H9 (cell line): ENCODE results near the gene FLG2. TPM values are rescaled to one million over a fixed set of nuclear protein-coding genes. Genes with fewer than 3 reads are reported as not detected.

Experiments used
- DNase-seq: peaks from one replicate; pipeline ENCODE4 v3.0.0-alpha.2; 2017
- H2AFZ ChIP-seq: one replicate; pipeline ENCODE4 v1.6.1; 2013; ENCODE audit warnings: mild to moderate bottlenecking, low read length, control low read depth, moderate library complexity
- H2AK5ac ChIP-seq: 2 replicates; pipeline ENCODE4 v1.6.1; 2013; ENCODE audit warnings: low read length, control low read depth, mixed read lengths; ENCODE audit not compliant: insufficient read length
- H2BK120ac ChIP-seq: one replicate; pipeline ENCODE4 v1.6.1; 2013; ENCODE audit warnings: low read depth, mild to moderate bottlenecking, low read length, control low read depth, inconsistent platforms; ENCODE audit not compliant: poor library complexity, severe bottlenecking
- H2BK12ac ChIP-seq: 2 replicates; pipeline ENCODE4 v1.6.1; 2013; ENCODE audit warnings: low read length, control low read depth, mixed read lengths, low read depth; ENCODE audit not compliant: insufficient read length
- H2BK15ac ChIP-seq: 2 replicates; pipeline ENCODE4 v1.6.1; 2013; ENCODE audit warnings: low read depth, low read length, control low read depth
- H2BK20ac ChIP-seq: one replicate; pipeline ENCODE4 v1.6.1; 2013; ENCODE audit warnings: low read depth, mild to moderate bottlenecking, low read length, control low read depth, inconsistent platforms; ENCODE audit not compliant: poor library complexity, severe bottlenecking
- H2BK5ac ChIP-seq: 2 replicates; pipeline ENCODE4 v1.6.1; 2013; ENCODE audit warnings: low read length, control low read depth, mixed read lengths; ENCODE audit not compliant: insufficient read length
- H3K14ac ChIP-seq: 2 replicates; pipeline ENCODE4 v1.6.1; 2013; ENCODE audit warnings: low read length, control low read depth; ENCODE audit not compliant: insufficient read depth
- H3K18ac ChIP-seq: 2 replicates; pipeline ENCODE4 v1.6.1; 2013; ENCODE audit warnings: low read depth, mild to moderate bottlenecking, mixed read lengths, low read length, control low read depth; ENCODE audit not compliant: insufficient read length
- H3K23ac ChIP-seq: 2 replicates; pipeline ENCODE4 v1.6.1; 2013; ENCODE audit warnings: low read length, control low read depth, mixed read lengths, low read depth; ENCODE audit not compliant: insufficient read length
- H3K23me2 ChIP-seq: 2 replicates; pipeline ENCODE4 v1.6.1; 2013; ENCODE audit warnings: low read depth, mild to moderate bottlenecking, mixed read lengths, low read length, control low read depth; ENCODE audit not compliant: insufficient read length, poor library complexity, severe bottlenecking
- H3K27ac ChIP-seq: 2 replicates; pipeline ENCODE4 v1.5.1; 2013; ENCODE audit warnings: low read length, control low read depth, mixed read lengths, low read depth; ENCODE audit not compliant: insufficient read length
- H3K27me3 ChIP-seq: 2 replicates; pipeline ENCODE4 v1.6.1; 2013; ENCODE audit warnings: low read length, control low read depth, inconsistent platforms; ENCODE audit not compliant: insufficient read depth
- H3K4ac ChIP-seq: 2 replicates; pipeline ENCODE4 v1.6.1; 2013; ENCODE audit warnings: low read depth, mild to moderate bottlenecking, control low read depth, inconsistent platforms, low read length, moderate library complexity
- H3K4me1 ChIP-seq: 2 replicates; pipeline ENCODE4 v1.6.1; 2013; ENCODE audit warnings: low read length, control low read depth, inconsistent platforms; ENCODE audit not compliant: insufficient read depth
- H3K4me2 ChIP-seq: 2 replicates; pipeline ENCODE4 v1.6.1; 2013; ENCODE audit warnings: low read length, control low read depth, mixed read lengths; ENCODE audit not compliant: insufficient read length, insufficient read depth
- H3K56ac ChIP-seq: 2 replicates; pipeline ENCODE4 v1.6.1; 2013; ENCODE audit warnings: low read depth, mild to moderate bottlenecking, mixed read lengths, low read length, control low read depth; ENCODE audit not compliant: insufficient read length
- H3K79me1 ChIP-seq: 2 replicates; pipeline ENCODE4 v1.6.1; 2013; ENCODE audit warnings: low read depth, mild to moderate bottlenecking, moderate library complexity, low read length, control low read depth, inconsistent platforms; ENCODE audit not compliant: insufficient read depth, poor library complexity, severe bottlenecking
- H3K79me2 ChIP-seq: 2 replicates; pipeline ENCODE4 v1.6.1; 2013; ENCODE audit warnings: low read length, control low read depth, inconsistent platforms; ENCODE audit not compliant: insufficient read depth
- H3K9ac ChIP-seq: 2 replicates; pipeline ENCODE4 v1.6.1; 2013; ENCODE audit warnings: low read length, control low read depth, mixed read lengths; ENCODE audit not compliant: insufficient read length; ENCODE audit errors: extremely low read depth
- H3K9me3 ChIP-seq: one replicate; pipeline ENCODE4 v1.6.1; 2013; ENCODE audit warnings: low read depth, low read length, inconsistent platforms; ENCODE audit not compliant: control insufficient read depth
- H3T11ph ChIP-seq: one replicate; pipeline ENCODE4 v1.6.1; 2013; ENCODE audit warnings: mild to moderate bottlenecking, low read length, control low read depth, inconsistent platforms
- H4K20me1 ChIP-seq: one replicate; pipeline ENCODE4 v1.6.1; 2013; ENCODE audit not compliant: control insufficient read depth, insufficient read length, insufficient read depth
- H4K5ac ChIP-seq: 2 replicates; pipeline ENCODE4 v1.6.1; 2013; ENCODE audit warnings: low read depth, mild to moderate bottlenecking, mixed read lengths, low read length, control low read depth; ENCODE audit not compliant: insufficient read length
- H4K8ac ChIP-seq: replicated peaks from 2 replicates; pipeline ENCODE4 v1.6.1; 2013; ENCODE audit warnings: low read length, control low read depth, mixed read lengths, low read depth; ENCODE audit not compliant: insufficient read length
- H4K91ac ChIP-seq: 2 replicates; pipeline ENCODE4 v1.6.1; 2013; ENCODE audit warnings: low read depth, mild to moderate bottlenecking, moderate library complexity, mixed read lengths, low read length, control low read depth; ENCODE audit not compliant: insufficient read length
- H3K27ac Mint-ChIP-seq, 3 experiments: 2 replicates in 2 of 3; 3 replicates in 1 of 3; pipeline ENCODE4 v1.8.0; 2020 to 2021; ENCODE audit warnings: mixed read lengths in 3 of 3, mild to moderate bottlenecking in 1 of 3, moderate library complexity in 1 of 3
- H3K27me3 Mint-ChIP-seq: 2 replicates; pipeline ENCODE4 v1.8.0; 2021; ENCODE audit warnings: low read depth, mild to moderate bottlenecking, moderate library complexity, mixed read lengths
- H3K36me3 Mint-ChIP-seq, 3 experiments: 2 replicates in 2 of 3; 3 replicates in 1 of 3; pipeline ENCODE4 v1.8.0; 2020 to 2021; ENCODE audit warnings: low read depth in 3 of 3, mixed read lengths in 3 of 3; ENCODE audit not compliant: insufficient read depth in 1 of 3
- H3K4me1 Mint-ChIP-seq, 2 experiments: 2 replicates each; pipeline ENCODE4 v1.8.0; 2020; ENCODE audit warnings: mixed read lengths in 2 of 2
- H3K4me3 Mint-ChIP-seq, 2 experiments: 2 replicates in 1 of 2; 3 replicates in 1 of 2; pipeline ENCODE4 v1.8.0; 2020 to 2021; ENCODE audit warnings: mild to moderate bottlenecking in 2 of 2, mixed read lengths in 2 of 2, moderate library complexity in 1 of 2
- H3K9me3 Mint-ChIP-seq, 2 experiments: 2 replicates in 1 of 2; 3 replicates in 1 of 2; pipeline ENCODE4 v1.8.0; 2020; ENCODE audit warnings: mild to moderate bottlenecking in 2 of 2, mixed read lengths in 2 of 2, moderate library complexity in 1 of 2
- WGBS: extraction: QIAGEN DNeasy Blood & Tissue Kit; methylation state at CpG from one replicate; pipeline ENCODE4 v1.1.7; 2013; ENCODE audit warnings: missing lambda C conversion rate, low lambda C conversion rate, mixed read lengths; ENCODE audit not compliant: insufficient read length; ENCODE audit errors: extremely low coverage; 5-methylcytosine and 5-hydroxymethylcytosine counted together
- total RNA-seq: library from RNA; stranded (reverse); gene quantifications from 2 replicates; pipeline ENCODE4 v1.2.1, GENCODE V29; 2021
- TF ChIP-seq, protein P1 (sequence below): fragments of 200-600 bp; sonication (generic); conservative IDR thresholded peaks from 3 replicates; pipeline ENCODE4 v1.8.0; 2021; ENCODE audit warnings: antibody characterized with exemption, mild to moderate bottlenecking

Gene FLG2
- total RNA-seq, 1 experiment from 2014 or later: not detected

DNA sequence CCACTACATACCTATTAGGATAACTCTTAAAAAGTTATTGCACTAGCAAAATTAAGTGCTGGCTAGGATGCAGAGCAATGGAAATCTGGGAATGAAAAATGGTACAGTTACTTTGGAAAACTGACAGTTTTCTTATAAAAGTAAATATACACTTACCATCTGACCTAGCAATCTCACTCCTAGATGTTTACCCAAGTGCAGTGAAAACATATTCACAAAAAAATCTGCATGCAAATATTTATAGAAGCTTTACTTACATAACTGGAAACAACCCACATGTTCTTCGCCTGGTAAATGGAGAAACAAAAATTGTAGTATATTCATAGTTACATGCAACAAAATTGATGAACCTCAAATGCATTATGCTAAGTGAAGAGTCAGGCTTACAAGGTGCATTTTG is 12.9 kb upstream of the FLG2 start:
- Mint-ChIP-seq H3K4me3 (no peak overlapping the region), H3K27me3 (no peaks in the 10 kb centered on the region; the same call in 1 of the 2 replicates), H3K27ac (no peak overlapping the region), H3K4me1 (no peaks in the 10 kb centered on the region), H3K9me3 (peaks cover 92 to 94% of the 10 kb centered on the region in 2 experiments), H3K36me3 (peaks cover 3 to 12% (median 7%) of the 10 kb centered on the region in 3 experiments; a peak in 5 of 7 replicates)
- no peak overlapping the region for H3K23ac ChIP-seq
- no peak overlapping the region for H3K4ac ChIP-seq
- no peak overlapping the region for H2BK120ac ChIP-seq
- H4K20me1 ChIP-seq: no peaks in the 10 kb centered on the region
- no peak overlapping the region for H3K9ac ChIP-seq
- no peaks in the 10 kb centered on the region for H3K4me1 ChIP-seq
- no peak overlapping the region for H4K91ac ChIP-seq
- H2BK15ac ChIP-seq: no peak overlapping the region
- no peaks in the 10 kb centered on the region for H3K79me2 ChIP-seq
- DNase-seq: no peak
- no peaks in the 10 kb centered on the region for H3K27me3 ChIP-seq
- no peak overlapping the region for H2BK20ac ChIP-seq
- no peaks in the 10 kb centered on the region for H3K23me2 ChIP-seq
- H2BK12ac ChIP-seq: no peak overlapping the region
- no peak overlapping the region for H3K4me2 ChIP-seq
- peaks cover 61% of the 10 kb centered on the region for H3K9me3 ChIP-seq
- H3K79me1 ChIP-seq: no peaks in the 10 kb centered on the region
- no peak overlapping the region for H4K8ac ChIP-seq
- TF ChIP-seq, protein P1, sequence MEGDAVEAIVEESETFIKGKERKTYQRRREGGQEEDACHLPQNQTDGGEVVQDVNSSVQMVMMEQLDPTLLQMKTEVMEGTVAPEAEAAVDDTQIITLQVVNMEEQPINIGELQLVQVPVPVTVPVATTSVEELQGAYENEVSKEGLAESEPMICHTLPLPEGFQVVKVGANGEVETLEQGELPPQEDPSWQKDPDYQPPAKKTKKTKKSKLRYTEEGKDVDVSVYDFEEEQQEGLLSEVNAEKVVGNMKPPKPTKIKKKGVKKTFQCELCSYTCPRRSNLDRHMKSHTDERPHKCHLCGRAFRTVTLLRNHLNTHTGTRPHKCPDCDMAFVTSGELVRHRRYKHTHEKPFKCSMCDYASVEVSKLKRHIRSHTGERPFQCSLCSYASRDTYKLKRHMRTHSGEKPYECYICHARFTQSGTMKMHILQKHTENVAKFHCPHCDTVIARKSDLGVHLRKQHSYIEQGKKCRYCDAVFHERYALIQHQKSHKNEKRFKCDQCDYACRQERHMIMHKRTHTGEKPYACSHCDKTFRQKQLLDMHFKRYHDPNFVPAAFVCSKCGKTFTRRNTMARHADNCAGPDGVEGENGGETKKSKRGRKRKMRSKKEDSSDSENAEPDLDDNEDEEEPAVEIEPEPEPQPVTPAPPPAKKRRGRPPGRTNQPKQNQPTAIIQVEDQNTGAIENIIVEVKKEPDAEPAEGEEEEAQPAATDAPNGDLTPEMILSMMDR: no peak
- no peak overlapping the region for H3K14ac ChIP-seq
- no peak overlapping the region for H3K56ac ChIP-seq
- no CpG with 5 or more reads among the region's 1 CpG for WGBS
- H3K18ac ChIP-seq: no peak overlapping the region
- no peak overlapping the region for H3T11ph ChIP-seq
- H2AFZ ChIP-seq: no peak overlapping the region
- no peak overlapping the region for H4K5ac ChIP-seq
- H2AK5ac ChIP-seq: no peak overlapping the region
- no peak overlapping the region for H3K27ac ChIP-seq
- H2BK5ac ChIP-seq: no peak overlapping the region
